ENCODE measurements around the gene POLN. TPM values are rescaled to one million over a fixed set of nuclear protein-coding genes. Genes with fewer than 3 reads are reported as not detected.

The POLN gene
- total RNA-seq, 2 experiments from 2014 or later: 2.1 to 2.3 TPM

GRCh38 chr4:2103843-2104547 is 137.9 kb downstream of the POLN start:
- no peak overlapping the region for H3K27ac ChIP-seq (ENCODE audit: low read depth in 1 of 2, low read length in 2 of 2)
- CTCF ChIA-PET: no interaction called here
- ATAC-seq (ENCODE audit: poor library complexity) (no peak), DNase-seq (no peak)
- POLR2A ChIA-PET: no interaction called here
- TF ChIP-seq CTCF (IDR thresholded peaks at IDR 0.05): no peak
- no peaks in the 10 kb centered on the region for H3K4me1 ChIP-seq (ENCODE audit: insufficient read depth, low read length)
- intact Hi-C loops (cut with DNase I, micrococcal nuclease): loop anchor here in 1 of 2 experiments (5.0 kb wide), 1 partner anchor 632 kb away; no protein-coding TSS in a partner anchor
- H3K4me3 ChIP-seq (ENCODE audit: low read length): no peak overlapping the region
- Mint-ChIP-seq H3K27me3 (peaks cover 4% of the 10 kb centered on the region), H3K4me3 (no peak overlapping the region), H3K9me3 (peaks cover 9% of the 10 kb centered on the region), H3K27ac (no peak overlapping the region), H3K36me3 (ENCODE audit: low read depth) (peaks cover 6% of the 10 kb centered on the region), H3K4me1 (ENCODE audit: low read depth) (no peaks in the 10 kb centered on the region)
- H3K27me3 ChIP-seq (ENCODE audit: control insufficient read depth in 1 of 2, insufficient read depth in 2 of 2, low read length in 2 of 2): peaks cover 0 to 2% of the 10 kb centered on the region in 2 experiments
- peaks cover 19 to 27% of the 10 kb centered on the region in 2 experiments for H3K9me3 ChIP-seq (ENCODE audit: control insufficient read depth in 1 of 2, insufficient read depth in 1 of 2, low read length in 2 of 2)
- no peaks in the 10 kb centered on the region for H3K36me3 ChIP-seq (ENCODE audit: insufficient read depth, low read length)

GRCh38 chr4:2103127-2103842 is 138.6 kb downstream of the POLN start:
- H3K4me1 ChIP-seq (ENCODE audit: insufficient read depth, low read length): no peaks in the 10 kb centered on the region
- H3K4me3 ChIP-seq (ENCODE audit: low read length): no peak overlapping the region
- H3K9me3 ChIP-seq (ENCODE audit: control insufficient read depth in 1 of 2, insufficient read depth in 1 of 2, low read length in 2 of 2): peaks cover 19 to 27% of the 10 kb centered on the region in 2 experiments
- H3K27ac ChIP-seq (ENCODE audit: low read depth in 1 of 2, low read length in 2 of 2): no peak overlapping the region
- H3K27ac Mint-ChIP-seq: no peak overlapping the region
- CTCF ChIA-PET: no interaction called here
- POLR2A ChIA-PET: no interaction called here
- H3K36me3 ChIP-seq (ENCODE audit: insufficient read depth, low read length): no peaks in the 10 kb centered on the region
- no peaks in the 10 kb centered on the region for H3K4me1 Mint-ChIP-seq (ENCODE audit: low read depth)
- peaks cover 0 to 2% of the 10 kb centered on the region in 2 experiments for H3K27me3 ChIP-seq (ENCODE audit: control insufficient read depth in 1 of 2, insufficient read depth in 2 of 2, low read length in 2 of 2)
- DNase-seq (no peak), ATAC-seq (ENCODE audit: poor library complexity) (no peak)
- peaks cover 9% of the 10 kb centered on the region for H3K9me3 Mint-ChIP-seq
- peaks cover 6% of the 10 kb centered on the region for H3K36me3 Mint-ChIP-seq (ENCODE audit: low read depth)
- TF ChIP-seq CTCF (IDR thresholded peaks at IDR 0.05): no peak
- intact Hi-C loops (cut with DNase I, micrococcal nuclease): loop anchor here in 1 of 2 experiments (5.0 kb wide), 1 partner anchor 631 kb away; no protein-coding TSS in a partner anchor
- peaks cover 4% of the 10 kb centered on the region for H3K27me3 Mint-ChIP-seq
- H3K4me3 Mint-ChIP-seq: no peak overlapping the region

- peaks cover 4% of the 10 kb centered on the region for H3K27me3 Mint-ChIP-seq
- H3K4me1 Mint-ChIP-seq (ENCODE audit: low read depth): no peaks in the 10 kb centered on the region
- Histone ChIP-seq H3K36me3 (ENCODE audit: insufficient read depth, low read length) (no peaks in the 10 kb centered on the region), H3K27ac (ENCODE audit: low read depth in 1 of 2, low read length in 2 of 2) (no peak overlapping the region), H3K27me3 (ENCODE audit: control insufficient read depth in 1 of 2, insufficient read depth in 2 of 2, low read length in 2 of 2) (peaks cover 0 to 2% of the 10 kb centered on the region in 2 experiments), H3K4me1 (ENCODE audit: insufficient read depth, low read length) (no peaks in the 10 kb centered on the region), H3K4me3 (ENCODE audit: low read length) (no peak overlapping the region), H3K9me3 (ENCODE audit: control insufficient read depth in 1 of 2, insufficient read depth in 1 of 2, low read length in 2 of 2) (peaks cover 19 to 30% of the 10 kb centered on the region in 2 experiments)
- H3K36me3 Mint-ChIP-seq (ENCODE audit: low read depth): peaks cover 6% of the 10 kb centered on the region
- H3K27ac Mint-ChIP-seq: no peak overlapping the region
- no peak overlapping the region for H3K4me3 Mint-ChIP-seq
- no peak for DNase-seq
- TF ChIP-seq CTCF (IDR thresholded peaks at IDR 0.05): no peak
- H3K9me3 Mint-ChIP-seq: peaks cover 9% of the 10 kb centered on the region
- no peak for ATAC-seq (ENCODE audit: poor library complexity)
- CTCF ChIA-PET: no interaction called here
- intact Hi-C loops (cut with DNase I, micrococcal nuclease): loop anchor here in 1 of 2 experiments (5.0 kb wide), 1 partner anchor 630 kb away; no protein-coding TSS in a partner anchor
- POLR2A ChIA-PET: no interaction called here
Observed at GRCh38 chr4:2102045-2102883, 139.7 kb downstream of the POLN start.
